Mesenchymal stem cell (in vitro differentiated cells and primary cell): ENCODE data around the gene CATSPERE. TPM values are rescaled to one million over a fixed set of nuclear protein-coding genes. Genes with fewer than 3 reads are reported as not detected.
"Not testable (repeated sequence)": the region's sequence is repeated elsewhere in the genome, so short reads cannot be mapped to it uniquely, and the experiment has no call there.

ENCODE experiments used
- DNase-seq: peaks from one replicate; pipeline ENCODE4 v3.0.0-alpha.2; 2013
- H2AFZ ChIP-seq: one replicate; pipeline ENCODE4 v1.6.1; 2013; ENCODE audit warnings: low read depth, mild to moderate bottlenecking, control low read depth, inconsistent platforms, low read length, moderate library complexity
- H2AK5ac ChIP-seq: 2 replicates; pipeline ENCODE4 v1.6.1; 2013; ENCODE audit warnings: low read length, moderate library complexity, mild to moderate bottlenecking, inconsistent platforms; ENCODE audit not compliant: severe bottlenecking
- H2BK120ac ChIP-seq: one replicate; pipeline ENCODE4 v1.6.1; 2013; ENCODE audit warnings: low read depth, mild to moderate bottlenecking, inconsistent platforms, low read length, moderate library complexity
- H2BK12ac ChIP-seq, 2 experiments: one replicate each; pipeline ENCODE4 v1.6.1; 2013; ENCODE audit warnings: inconsistent platforms in 2 of 2, low read length in 2 of 2, mild to moderate bottlenecking in 2 of 2, moderate library complexity in 2 of 2, control low read depth in 1 of 2
- H2BK15ac ChIP-seq: one replicate; pipeline ENCODE4 v1.6.1; 2013; ENCODE audit warnings: mild to moderate bottlenecking, low read depth, inconsistent platforms; ENCODE audit not compliant: poor library complexity, severe bottlenecking
- H2BK5ac ChIP-seq: 2 replicates; pipeline ENCODE4 v1.6.1; 2013; ENCODE audit warnings: low read depth, mild to moderate bottlenecking, low read length, control low read depth, inconsistent platforms; ENCODE audit not compliant: poor library complexity, severe bottlenecking
- H3K14ac ChIP-seq, 2 experiments: one replicate each; pipeline ENCODE4 v1.6.1; 2013; ENCODE audit warnings: inconsistent platforms in 2 of 2, low read length in 2 of 2, control low read depth in 1 of 2, mild to moderate bottlenecking in 1 of 2, moderate library complexity in 1 of 2
- H3K18ac ChIP-seq, 2 experiments: one replicate each; pipeline ENCODE4 v1.6.1; 2013; ENCODE audit warnings: inconsistent platforms in 2 of 2, low read length in 2 of 2, control low read depth in 1 of 2, low read depth in 1 of 2, mild to moderate bottlenecking in 1 of 2
- H3K23ac ChIP-seq, 2 experiments: one replicate each; pipeline ENCODE4 v1.6.1; 2013; ENCODE audit warnings: inconsistent platforms in 2 of 2, low read length in 2 of 2, mild to moderate bottlenecking in 2 of 2, moderate library complexity in 2 of 2, control low read depth in 1 of 2
- H3K27ac ChIP-seq: 2 replicates; pipeline ENCODE4 v1.5.1; 2013; ENCODE audit warnings: mild to moderate bottlenecking, moderate library complexity, low read length, control low read depth, inconsistent platforms; ENCODE audit not compliant: poor library complexity, severe bottlenecking
- H3K27me3 ChIP-seq, 2 experiments: 2 replicates each; pipeline versions ENCODE4 v1.6.1 to v1.7.0; 2013; ENCODE audit warnings: low read length in 2 of 2, mild to moderate bottlenecking in 2 of 2, moderate library complexity in 2 of 2, control low read depth in 1 of 2, inconsistent platforms in 1 of 2; ENCODE audit not compliant: control insufficient read depth in 1 of 2, insufficient read depth in 1 of 2
- H3K36me3 ChIP-seq, 2 experiments: 2 replicates each; pipeline versions ENCODE4 v1.6.1 to v1.7.0; 2013; ENCODE audit warnings: low read length in 2 of 2, control low read depth in 1 of 2, inconsistent platforms in 1 of 2, low read depth in 1 of 2, mild to moderate bottlenecking in 1 of 2; ENCODE audit not compliant: insufficient read depth in 2 of 2, control insufficient read depth in 1 of 2
- H3K4ac ChIP-seq, 2 experiments: one replicate each; pipeline ENCODE4 v1.6.1; 2013; ENCODE audit warnings: inconsistent platforms in 2 of 2, low read length in 2 of 2, mild to moderate bottlenecking in 2 of 2, moderate library complexity in 2 of 2, control low read depth in 1 of 2, low read depth in 1 of 2
- H3K4me1 ChIP-seq: 2 replicates; pipeline ENCODE4 v1.6.1; 2013; ENCODE audit warnings: low read depth, low read length, control low read depth; ENCODE audit not compliant: control insufficient read depth, insufficient read depth
- H3K4me2 ChIP-seq: 2 replicates; pipeline ENCODE4 v1.6.1; 2013; ENCODE audit warnings: low read length, mild to moderate bottlenecking, inconsistent platforms; ENCODE audit not compliant: poor library complexity, severe bottlenecking
- H3K4me3 ChIP-seq, 2 experiments: 2 replicates each; pipeline versions ENCODE4 v1.5.1 to v1.7.0; 2013; ENCODE audit warnings: low read length in 2 of 2, mild to moderate bottlenecking in 2 of 2, control low read depth in 1 of 2, low read depth in 1 of 2; ENCODE audit not compliant: insufficient read depth in 1 of 2
- H3K79me1 ChIP-seq: replicated peaks from 2 replicates; pipeline ENCODE4 v1.6.1; 2013; ENCODE audit warnings: mild to moderate bottlenecking, control low read depth, low read length, inconsistent platforms; ENCODE audit not compliant: poor library complexity, severe bottlenecking
- H3K9ac ChIP-seq: 2 replicates; pipeline ENCODE4 v1.7.0; 2013; ENCODE audit warnings: mild to moderate bottlenecking, low read length, moderate library complexity
- H3K9me3 ChIP-seq: 2 replicates; pipeline ENCODE4 v1.7.0; 2013; ENCODE audit warnings: mild to moderate bottlenecking, low read length; ENCODE audit not compliant: control insufficient read depth
- H4K8ac ChIP-seq: one replicate; pipeline ENCODE4 v1.6.1; 2013; ENCODE audit warnings: inconsistent platforms, mild to moderate bottlenecking, low read length, moderate library complexity
- H4K91ac ChIP-seq: one replicate; pipeline ENCODE4 v1.6.1; 2013; ENCODE audit warnings: mild to moderate bottlenecking, low read length, inconsistent platforms
- WGBS: methylation state at CpG from one replicate; pipeline ENCODE4 v1.1.7; 2013; ENCODE audit warnings: mixed read lengths; 5-methylcytosine and 5-hydroxymethylcytosine counted together
- small RNA-seq: library from polyadenylated mRNA; stranded (forward); fragments of <200 nt; extraction: miRNeasy Mini kit (QIAGEN cat#:217004); gene quantifications from one replicate; pipeline ENCODE3, GENCODE V24; 2013; ENCODE audit warnings: low read depth

Gene CATSPERE

DNA sequence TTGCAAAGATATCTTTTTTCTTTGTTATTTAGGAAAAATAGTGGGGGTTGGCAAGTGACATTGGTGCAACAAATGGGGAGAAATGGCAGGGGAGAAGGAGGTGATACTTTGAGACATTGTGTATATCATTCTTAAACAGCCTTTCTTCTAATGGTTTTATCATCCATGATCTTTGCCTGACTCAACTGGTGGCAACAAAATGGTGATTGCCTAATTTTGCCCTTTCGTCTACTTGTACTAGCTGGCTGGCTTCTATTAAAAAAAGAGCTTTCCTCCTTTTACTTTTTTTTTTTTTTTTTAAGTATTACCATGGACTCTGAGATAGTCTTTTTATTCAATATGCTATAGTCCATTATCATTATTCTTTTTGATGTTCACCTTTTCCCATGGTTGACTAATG lies 219.6 kb downstream of the CATSPERE start:
- Histone ChIP-seq H3K27ac (no peak overlapping the region), H3K4me1 (no peaks in the 10 kb centered on the region), H3K14ac (no peak overlapping the region), H3K36me3 (peaks cover 0 to 2% of the 10 kb centered on the region in 2 experiments), H4K91ac (no peak overlapping the region), H3K4ac (no peak overlapping the region), H2BK12ac (no peak overlapping the region), H3K9ac (no peak overlapping the region), H2BK15ac (no peak overlapping the region), H2BK120ac (no peak overlapping the region), H3K27me3 (no peaks in the 10 kb centered on the region), H3K4me2 (no peak overlapping the region), H3K4me3 (no peak overlapping the region), H3K23ac (no peak overlapping the region), H3K9me3 (no peaks in the 10 kb centered on the region), H2BK5ac (no peak overlapping the region), H3K18ac (no peak overlapping the region), H2AFZ (no peak overlapping the region), H4K8ac (no peak overlapping the region), H2AK5ac (no peak overlapping the region), H3K79me1 (peaks cover 28% of the 10 kb centered on the region)
- 100% methylated on average over 1 of the region's 1 CpG for WGBS
- no peak for DNase-seq

DNA sequence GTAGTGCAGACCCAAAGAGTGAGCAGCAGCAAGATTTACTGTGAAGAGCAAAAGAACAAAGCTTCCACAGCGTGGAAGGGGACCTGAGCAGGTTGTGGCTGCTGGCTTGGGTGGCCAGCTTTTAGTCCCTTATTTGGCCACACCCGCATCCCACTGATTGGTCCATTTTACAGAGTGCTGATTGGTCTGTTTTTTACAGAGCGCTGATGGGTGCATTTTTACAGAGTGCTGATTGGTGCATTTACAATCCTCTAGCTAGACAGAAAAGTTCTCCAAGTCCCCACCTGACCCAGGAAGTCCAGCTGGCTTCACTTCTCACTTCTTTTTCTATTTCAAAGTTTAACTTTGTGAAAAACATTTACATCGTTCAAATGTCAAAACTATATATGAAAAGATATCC lies 221.0 kb downstream of the CATSPERE start:
- H2BK5ac ChIP-seq, H3K4me1 ChIP-seq, H4K91ac ChIP-seq, H3K27me3 ChIP-seq, H3K23ac ChIP-seq, H2BK15ac ChIP-seq, H3K36me3 ChIP-seq, H2AFZ ChIP-seq, H3K27ac ChIP-seq, H2AK5ac ChIP-seq, H3K9ac ChIP-seq, H3K18ac ChIP-seq, H3K14ac ChIP-seq, H4K8ac ChIP-seq, H3K4ac ChIP-seq, H3K9me3 ChIP-seq, H2BK120ac ChIP-seq, H2BK12ac ChIP-seq, DNase-seq, H3K4me2 ChIP-seq, H3K4me3 ChIP-seq: not testable (repeated sequence)
- peaks cover 31% of the 10 kb centered on the region for H3K79me1 ChIP-seq
- 98% methylated on average over 4 of the region's 4 CpGs for WGBS

Small RNAs within 50 kb of the gene (small RNA-seq; reads per million reads assigned to genes)
- gene CYCSP5 = not detected
